ENCODE measurements around the gene GBF1. TPM values are rescaled to one million over a fixed set of nuclear protein-coding genes. Genes with fewer than 3 reads are reported as not detected.
"Not testable (repeated sequence)": the region's sequence is repeated elsewhere in the genome, so short reads cannot be mapped to it uniquely, and the experiment has no call there.

Gene GBF1, protein sequence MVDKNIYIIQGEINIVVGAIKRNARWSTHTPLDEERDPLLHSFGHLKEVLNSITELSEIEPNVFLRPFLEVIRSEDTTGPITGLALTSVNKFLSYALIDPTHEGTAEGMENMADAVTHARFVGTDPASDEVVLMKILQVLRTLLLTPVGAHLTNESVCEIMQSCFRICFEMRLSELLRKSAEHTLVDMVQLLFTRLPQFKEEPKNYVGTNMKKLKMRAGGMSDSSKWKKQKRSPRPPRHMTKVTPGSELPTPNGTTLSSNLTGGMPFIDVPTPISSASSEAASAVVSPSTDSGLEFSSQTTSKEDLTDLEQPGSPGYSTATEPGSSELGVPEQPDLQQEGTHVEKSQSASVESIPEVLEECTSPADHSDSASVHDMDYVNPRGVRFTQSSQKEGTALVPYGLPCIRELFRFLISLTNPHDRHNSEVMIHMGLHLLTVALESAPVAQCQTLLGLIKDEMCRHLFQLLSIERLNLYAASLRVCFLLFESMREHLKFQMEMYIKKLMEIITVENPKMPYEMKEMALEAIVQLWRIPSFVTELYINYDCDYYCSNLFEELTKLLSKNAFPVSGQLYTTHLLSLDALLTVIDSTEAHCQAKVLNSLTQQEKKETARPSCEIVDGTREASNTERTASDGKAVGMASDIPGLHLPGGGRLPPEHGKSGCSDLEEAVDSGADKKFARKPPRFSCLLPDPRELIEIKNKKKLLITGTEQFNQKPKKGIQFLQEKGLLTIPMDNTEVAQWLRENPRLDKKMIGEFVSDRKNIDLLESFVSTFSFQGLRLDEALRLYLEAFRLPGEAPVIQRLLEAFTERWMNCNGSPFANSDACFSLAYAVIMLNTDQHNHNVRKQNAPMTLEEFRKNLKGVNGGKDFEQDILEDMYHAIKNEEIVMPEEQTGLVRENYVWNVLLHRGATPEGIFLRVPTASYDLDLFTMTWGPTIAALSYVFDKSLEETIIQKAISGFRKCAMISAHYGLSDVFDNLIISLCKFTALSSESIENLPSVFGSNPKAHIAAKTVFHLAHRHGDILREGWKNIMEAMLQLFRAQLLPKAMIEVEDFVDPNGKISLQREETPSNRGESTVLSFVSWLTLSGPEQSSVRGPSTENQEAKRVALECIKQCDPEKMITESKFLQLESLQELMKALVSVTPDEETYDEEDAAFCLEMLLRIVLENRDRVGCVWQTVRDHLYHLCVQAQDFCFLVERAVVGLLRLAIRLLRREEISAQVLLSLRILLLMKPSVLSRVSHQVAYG (N-terminal part only)
- 41.4 TPM for total RNA-seq
- long read RNA-seq, full-length matches to known transcripts = 1 of 60 reads
- long read RNA-seq, partial matches to known transcripts = 46 of 60 reads
- long read RNA-seq, other reads (novel, unspliced or antisense) = 13 of 60 reads

DNA sequence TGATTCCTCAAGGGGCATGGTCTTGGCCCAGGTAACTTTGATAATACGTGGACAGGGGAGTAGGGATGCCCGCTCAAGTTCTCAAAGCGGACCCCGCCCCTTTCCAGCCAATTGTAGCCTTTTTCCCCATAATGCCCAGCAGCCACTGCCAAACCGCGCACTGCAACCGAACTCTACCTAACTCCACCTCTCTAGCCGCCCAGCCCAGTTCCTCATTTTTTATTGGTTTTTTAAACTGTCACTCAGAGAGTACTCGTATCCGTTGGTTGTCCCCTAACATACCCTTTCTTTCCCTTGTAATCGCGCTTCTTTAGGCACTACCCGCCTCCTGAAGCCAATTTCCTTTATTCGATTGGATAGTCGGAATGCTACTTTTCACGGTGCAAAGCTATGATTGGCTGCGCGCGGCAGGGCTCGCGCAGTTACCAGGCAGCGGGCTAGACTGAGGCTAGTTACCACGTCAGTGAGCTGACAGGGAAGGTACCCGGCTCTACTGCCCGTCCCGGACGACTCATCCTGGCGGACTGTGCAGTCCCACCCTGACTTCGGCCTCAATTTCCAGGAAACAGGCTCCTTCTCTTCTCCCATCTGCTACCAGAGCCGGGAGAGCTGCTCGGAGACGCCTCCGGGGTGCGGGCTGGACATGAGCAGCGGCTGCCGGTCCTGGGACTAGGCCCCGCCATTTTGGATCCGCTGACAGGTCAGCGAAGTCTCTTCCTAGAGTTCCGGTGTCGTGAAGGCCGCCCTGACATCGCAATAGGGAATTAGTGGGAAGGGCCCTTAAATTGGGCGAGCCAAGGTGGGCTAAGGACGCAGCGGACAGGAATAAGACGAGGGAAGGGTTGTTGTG is at the start of gene GBF1:
Gene GBF1, plus strand, starts transcription at position 451 of the 850 bp plus-strand sequence. CDS start 13,407 bp downstream, outside the sequence.
- ATAC-seq (ENCODE audit: poor library complexity) (peak; percentile 88), DNase-seq (peak; percentile 95)
- intact Hi-C loops (cut with DNase I) = no loop called here

DNA sequence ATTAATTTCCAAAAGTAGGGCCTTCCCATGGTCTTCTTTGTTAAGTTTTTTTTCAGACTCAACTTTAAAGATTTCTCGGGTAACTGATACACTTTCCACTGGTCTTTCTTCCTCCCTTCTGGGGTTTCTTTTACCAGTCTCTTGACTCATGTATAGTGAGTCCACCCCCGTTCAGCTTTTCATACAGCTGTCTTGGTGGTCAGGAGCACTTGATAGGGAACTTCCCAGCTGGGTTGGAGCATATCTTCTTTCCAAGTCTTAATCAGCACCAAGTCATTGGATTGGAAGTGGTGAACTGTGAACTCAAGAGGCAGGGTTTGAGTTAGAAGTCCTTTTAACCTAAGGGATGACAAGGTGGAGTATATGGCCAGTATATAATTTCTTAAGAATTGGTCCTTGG is 48.4 kb upstream of the GBF1 start:
- intact Hi-C loops (cut with DNase I) = no loop called here
- DNase-seq (no peak), ATAC-seq (ENCODE audit: poor library complexity) (no peak)

DNA sequence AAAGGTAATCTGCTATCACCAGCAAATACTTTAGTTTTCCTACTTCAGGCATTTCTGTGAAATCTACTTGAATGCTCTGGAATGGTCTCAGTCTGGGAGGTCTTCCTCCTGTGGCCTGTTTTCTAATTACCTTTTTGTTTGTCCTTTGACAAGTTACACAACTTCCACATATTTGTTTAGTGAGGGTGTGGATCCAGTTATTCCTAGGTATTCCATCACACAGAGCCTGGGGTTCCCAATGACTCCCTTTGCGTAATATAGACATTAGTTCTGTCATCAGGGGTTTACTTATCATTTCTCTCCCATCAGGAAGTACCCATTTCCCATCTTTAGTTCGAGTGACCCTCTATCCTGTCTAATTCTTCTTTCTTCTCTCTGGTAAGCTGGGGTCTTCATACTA is 47.3 kb upstream of the GBF1 start:
- intact Hi-C loops (cut with DNase I) = no loop called here
- ATAC-seq (ENCODE audit: poor library complexity) = no peak
- no peak for DNase-seq

DNA sequence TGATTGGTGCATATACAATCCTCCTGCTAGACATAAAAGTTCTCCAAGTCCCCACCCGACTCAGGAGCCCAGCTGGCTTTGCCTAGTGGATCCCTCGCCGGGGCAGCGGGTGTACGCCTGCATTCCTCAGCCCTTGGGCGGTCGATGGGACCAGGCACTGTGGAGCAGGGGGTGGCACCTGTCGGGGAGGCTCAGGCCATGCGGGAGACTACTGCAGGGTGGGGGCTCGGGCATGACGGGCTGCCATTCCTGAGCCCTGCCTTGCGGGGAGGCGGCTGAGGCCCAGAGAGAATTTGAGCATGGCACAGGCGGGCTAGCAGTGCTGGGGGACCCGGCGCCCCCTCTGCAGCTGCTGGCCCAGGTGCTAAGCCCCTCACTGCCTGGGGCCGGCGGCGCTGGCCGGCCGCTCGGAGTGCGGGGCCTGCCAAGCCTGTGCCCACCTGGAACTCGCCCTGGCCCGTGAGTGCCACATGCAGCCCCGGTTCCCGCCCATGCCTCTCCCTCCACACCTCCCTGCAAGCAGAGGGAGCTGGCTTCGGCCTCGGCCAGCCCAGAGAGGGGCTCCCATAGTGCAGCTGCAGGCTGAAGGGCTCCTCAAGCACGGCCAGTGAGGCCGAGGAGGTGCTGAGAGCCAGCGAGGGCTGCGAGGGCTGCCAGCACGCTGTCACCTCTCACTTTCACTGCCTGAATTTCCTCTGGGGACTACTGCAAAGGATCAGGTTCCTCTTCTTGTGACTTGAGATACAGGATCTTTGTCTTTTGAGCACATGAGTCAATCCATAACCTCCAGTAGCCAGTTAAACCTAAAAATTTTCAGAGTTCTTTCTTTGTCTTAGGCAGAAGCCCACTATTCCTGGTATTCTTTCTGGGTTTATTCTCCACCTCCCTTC is 44.3 kb upstream of the GBF1 start:
- ATAC-seq (ENCODE audit: poor library complexity) (no peak), DNase-seq (no peak)
- intact Hi-C loops (cut with DNase I) = no loop called here

DNA sequence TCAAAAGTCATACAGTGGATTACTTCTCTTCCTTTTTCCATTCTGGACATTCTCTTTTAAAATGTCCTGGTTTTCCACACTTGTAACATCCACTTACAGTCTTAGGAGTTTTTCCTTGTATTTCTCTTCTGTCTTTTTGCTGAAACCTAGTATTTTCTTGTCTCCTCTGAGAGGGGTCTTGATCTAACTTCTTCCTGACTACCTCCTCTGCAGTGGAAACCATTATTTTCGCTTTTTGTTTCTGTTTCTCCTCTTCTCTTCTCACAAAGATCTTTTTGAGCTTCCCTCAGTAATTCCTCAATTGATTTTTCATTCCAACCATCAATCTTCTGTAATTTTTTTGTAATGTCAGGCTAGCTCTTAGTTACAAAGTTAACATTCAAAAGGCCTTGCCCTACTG is 42.9 kb upstream of the GBF1 start:
- ATAC-seq (ENCODE audit: poor library complexity) = no peak
- intact Hi-C loops (cut with DNase I) = no loop called here
- DNase-seq = no peak

DNA sequence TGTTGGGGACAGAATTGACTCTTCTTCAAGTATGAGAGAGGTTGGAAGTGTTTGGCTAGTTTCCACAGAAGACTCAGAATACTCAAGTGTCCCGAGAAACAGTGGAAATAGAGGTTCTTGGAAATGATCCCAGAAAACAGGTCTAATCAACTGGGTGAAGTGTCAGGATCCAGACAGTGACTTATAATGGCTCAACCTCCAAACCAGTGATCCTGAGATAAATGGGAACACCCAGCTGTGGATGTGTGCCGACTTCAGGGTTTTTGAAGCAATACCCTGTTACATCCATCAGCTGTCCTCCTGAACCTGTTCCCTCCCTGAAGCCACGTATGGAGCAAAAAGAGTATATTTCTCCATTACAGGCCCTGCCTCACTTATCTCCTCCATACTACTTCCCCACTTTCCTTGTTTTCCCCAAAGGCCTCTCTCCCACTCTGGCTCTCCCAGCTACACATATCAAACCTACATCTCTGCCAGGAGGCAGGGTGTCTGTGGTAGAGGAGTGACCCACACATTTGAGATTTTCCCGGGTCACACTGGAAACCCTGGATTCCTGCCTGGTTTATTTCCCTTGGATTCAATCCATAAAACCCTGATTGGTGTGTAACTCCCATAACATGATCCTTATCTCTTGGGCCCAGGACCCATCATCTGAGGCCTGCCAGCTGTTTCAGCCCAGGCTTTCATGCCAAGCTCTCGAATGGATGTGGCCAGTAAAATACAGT is 36.9 kb upstream of the GBF1 start:
- intact Hi-C loops (cut with DNase I) = no loop called here
- ATAC-seq (ENCODE audit: poor library complexity) = peak; percentile 43

DNA sequence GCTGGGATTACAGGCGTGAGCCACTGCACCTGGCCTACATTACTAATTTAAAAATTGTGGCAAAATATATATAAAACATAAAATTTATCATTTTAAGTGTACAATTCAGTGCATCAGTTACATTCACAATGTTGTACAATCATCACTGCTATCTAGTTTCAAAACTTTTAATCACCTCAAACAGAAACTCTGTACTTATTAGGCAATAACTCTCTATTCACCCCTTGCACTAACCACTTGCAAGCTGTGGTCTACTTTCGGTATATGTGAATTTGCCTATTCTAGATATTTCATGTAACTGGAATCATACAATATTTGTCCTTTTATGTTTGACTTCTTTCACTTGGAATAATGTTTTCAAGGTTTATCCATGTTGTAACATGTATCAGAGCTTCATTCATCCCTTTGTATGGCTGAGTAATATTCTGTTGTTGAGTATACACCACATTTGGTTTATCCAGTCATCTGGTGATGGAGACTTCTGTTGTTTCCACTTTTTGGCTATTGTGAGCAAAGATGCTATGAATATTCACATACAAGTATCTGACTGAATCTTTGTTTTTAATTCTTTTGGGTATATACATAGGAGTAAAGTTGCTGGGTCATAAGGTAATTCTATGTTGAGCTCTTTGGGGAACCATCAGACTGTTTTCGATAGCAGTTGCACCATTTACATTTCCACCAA is 33.6 kb upstream of the GBF1 start:
- no peak for DNase-seq
- no peak for ATAC-seq (ENCODE audit: poor library complexity)
- intact Hi-C loops (cut with DNase I) = no loop called here

More for the DNA sequence above, 36.9 kb upstream of the GBF1 start:
- no peak for DNase-seq

DNA sequence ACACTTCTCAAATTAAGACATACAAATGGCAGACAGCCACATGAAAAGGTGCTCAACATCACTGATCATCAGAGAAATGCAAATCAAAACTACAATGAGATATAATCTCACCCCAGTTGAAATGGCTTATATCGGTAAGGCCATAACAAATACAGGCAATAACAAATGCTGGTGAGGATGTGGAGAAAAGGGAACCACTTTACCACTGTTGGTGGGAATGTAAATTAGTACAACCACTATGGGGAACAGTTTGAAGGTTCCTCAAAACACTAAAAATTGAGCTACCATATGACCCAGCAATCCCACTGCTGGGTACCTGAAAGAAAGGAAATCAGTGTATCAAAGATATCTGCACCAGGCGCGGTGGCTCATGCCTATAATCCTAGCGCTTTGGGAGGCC is 31.7 kb upstream of the GBF1 start:
- ATAC-seq (ENCODE audit: poor library complexity); DNase-seq; intact Hi-C loops (cut with DNase I): not testable (repeated sequence)

DNA sequence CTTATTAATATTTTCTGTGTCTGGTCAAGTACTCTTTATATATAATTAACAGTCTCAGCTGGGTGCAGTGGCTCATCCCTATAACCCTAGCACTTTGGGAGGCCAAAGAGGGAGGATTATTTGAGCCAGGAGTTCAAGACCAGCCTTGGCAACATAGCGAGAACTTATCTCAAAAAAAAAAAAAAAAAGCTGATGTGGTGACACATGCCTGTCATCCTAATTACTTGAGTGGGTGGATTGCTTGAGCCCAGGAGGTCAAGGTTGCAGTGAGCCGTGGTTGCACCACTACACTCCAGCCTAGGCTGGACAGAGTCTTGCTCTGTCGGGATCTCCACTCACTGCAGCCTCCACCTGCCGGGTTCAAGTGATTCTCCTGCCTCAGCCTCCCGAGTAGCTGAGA is 26.0 kb upstream of the GBF1 start:
- intact Hi-C loops (cut with DNase I) = no loop called here

DNA sequence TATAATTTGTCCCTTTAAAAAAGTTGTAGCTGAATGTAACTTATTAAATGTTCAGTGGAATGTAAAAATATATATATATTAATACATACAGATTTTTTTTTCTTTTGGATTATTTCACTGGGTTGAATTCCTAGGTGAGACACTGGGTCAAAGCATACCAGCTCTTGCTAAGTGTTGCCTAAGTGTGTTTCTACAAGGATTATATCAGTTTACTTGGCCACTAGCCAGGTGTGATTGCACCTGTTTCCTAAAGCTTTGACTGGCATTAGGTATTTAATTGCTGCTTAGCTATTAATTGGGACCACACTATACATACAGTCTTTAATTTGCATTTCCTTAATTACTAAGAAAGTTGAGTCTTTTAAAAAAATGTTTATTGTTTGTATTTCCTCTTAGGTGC is 24.7 kb upstream of the GBF1 start:
- intact Hi-C loops (cut with DNase I) = no loop called here
- DNase-seq (no peak), ATAC-seq (ENCODE audit: poor library complexity) (no peak)

More for the DNA sequence above, 26.0 kb upstream of the GBF1 start:
- ATAC-seq (ENCODE audit: poor library complexity) (no peak), DNase-seq (no peak)

DNA sequence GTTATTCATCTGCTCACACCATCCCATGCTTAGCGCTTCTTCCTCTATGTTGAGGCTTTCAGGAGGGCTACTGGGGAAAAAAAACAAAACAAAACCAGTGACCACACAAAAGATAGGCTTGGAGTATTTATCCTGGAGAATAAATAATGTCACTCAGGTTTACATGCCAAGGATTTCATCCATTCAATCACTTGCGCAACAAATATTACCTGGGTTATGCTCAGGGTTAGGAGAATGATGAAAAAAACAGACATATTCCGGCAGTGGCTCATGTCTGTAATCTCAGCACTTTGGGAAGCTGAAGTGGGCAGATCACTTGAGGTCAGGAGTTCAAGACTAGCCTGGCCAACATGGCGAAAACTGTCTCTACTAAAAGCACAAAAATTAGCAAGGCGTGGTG is 22.5 kb upstream of the GBF1 start:
- intact Hi-C loops (cut with DNase I) = no loop called here
- no peak for ATAC-seq (ENCODE audit: poor library complexity)
- DNase-seq = no peak

DNA sequence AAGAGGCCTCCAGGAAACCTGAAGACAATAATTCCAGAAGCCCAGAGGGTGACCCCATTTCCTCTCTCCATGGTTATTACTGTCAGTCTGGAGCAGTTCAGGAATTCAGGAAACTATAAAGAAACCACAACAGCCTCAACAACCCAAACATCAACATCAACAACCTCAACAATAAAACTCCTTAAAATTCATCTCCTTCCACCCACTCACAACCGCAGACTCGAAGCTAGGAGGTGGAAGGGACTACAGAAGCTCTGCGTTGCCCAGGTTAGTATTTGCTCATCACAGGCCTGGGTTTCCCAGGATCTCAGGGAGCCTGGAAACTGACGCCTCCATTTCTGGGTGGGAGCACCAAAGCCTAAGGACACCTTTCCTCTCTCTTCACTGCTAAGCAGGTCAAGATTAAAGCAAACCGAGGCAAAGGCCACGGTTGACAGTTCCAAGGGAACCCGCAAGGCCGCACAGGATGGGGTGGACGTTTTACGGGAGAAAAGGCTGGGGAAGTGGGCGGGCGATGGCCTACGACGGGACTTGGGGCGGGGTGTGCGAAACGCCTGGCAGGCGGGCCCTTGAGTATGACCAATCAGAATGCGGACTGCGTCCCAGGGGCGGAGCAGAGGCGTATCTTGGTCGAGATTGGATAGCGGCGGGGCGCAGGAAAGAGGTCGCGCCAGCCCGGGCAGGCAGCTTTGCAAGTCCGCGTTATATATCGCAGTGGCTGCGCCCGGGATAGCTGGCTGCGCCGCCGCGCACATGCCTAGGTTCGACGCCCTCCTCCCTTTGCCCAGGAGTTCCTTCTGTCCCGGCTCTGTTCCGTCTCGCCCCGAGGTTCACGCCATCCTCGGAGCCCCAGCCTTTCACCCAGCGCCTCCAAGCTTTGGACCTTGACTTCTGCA is 19.4 kb upstream of the GBF1 start, which contains the start of gene ELOVL3:
Gene ELOVL3, plus strand, starts transcription at position 654 of the 896 bp plus-strand sequence. CDS start 250 bp downstream, outside the sequence.
- DNase-seq = peak; percentile 97
- intact Hi-C loops (cut with DNase I) = loop anchor here (5.0 kb wide), 2 partner anchors 59 to 171 kb away; partner anchors contain the start of gene NFKB2
- ATAC-seq (ENCODE audit: poor library complexity) = peak; percentile 96

DNA sequence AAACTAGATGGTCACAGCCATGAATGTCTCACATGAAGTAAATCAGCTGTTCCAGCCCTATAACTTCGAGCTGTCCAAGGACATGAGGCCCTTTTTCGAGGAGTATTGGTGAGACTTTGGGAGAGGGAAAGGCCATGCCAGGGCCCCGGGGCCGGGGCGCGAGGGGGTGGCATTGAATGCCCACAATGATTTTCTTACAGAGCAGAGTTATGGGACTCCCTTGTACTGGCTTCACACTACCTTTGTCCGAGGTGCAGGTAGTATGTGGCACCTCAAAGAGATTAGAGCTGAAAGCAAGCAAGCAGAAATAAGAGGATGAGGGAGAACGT is 18.8 kb upstream of the GBF1 start:
- ATAC-seq (ENCODE audit: poor library complexity) = no peak
- intact Hi-C loops (cut with DNase I) = loop anchor here (5.0 kb wide), 2 partner anchors 59 to 171 kb away; partner anchors contain the start of gene NFKB2
- DNase-seq = no peak

DNA sequence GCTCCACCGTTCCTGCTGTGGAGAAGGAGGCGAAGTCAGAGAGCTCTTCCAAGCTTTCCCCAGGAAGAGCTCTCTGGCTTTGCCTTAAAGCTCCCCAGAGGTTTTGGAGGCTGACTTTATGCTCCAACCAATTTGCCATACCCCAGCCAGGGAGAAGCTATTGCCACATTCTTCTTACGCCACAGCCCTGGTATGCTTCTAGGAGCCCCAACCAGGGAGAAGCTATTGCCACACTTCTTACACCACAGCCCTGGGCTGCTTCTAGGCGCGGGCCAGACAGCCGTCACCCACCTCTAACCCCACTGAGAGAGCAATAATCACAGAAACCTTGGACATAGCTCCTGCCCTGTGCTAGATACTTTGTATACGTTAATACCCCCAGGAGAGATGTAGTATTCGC is 18.3 kb upstream of the GBF1 start:
- DNase-seq = no peak
- intact Hi-C loops (cut with DNase I) = loop anchor here (5.0 kb wide), 2 partner anchors 60 to 170 kb away; partner anchors contain the start of gene NFKB2
- no peak for ATAC-seq (ENCODE audit: poor library complexity)

All from Right ventricle myocardium superior (tissue), 1 donor.